H54 (cell line): ENCODE data around the gene PLK1.
"Not testable (repeated sequence)": the region's sequence is repeated elsewhere in the genome, so short reads cannot be mapped to it uniquely, and the experiment has no call there.

ENCODE experiments used
- DNase-seq: peaks from one replicate; pipeline ENCODE4 v3.0.0; 2011; ENCODE audit warnings: low spot score, mixed read lengths; ENCODE audit not compliant: insufficient read length
- FAIRE-seq: peaks from 3 replicates; lab custom pipeline; 2011; peaks lifted over from hg19 to GRCh38; lab: Jason Lieb, UNC
- POLR2A ChIP-seq: IDR thresholded peaks from 2 replicates; pipeline ENCODE4 v1.6.1; 2011; ENCODE audit warnings: low read depth, mild to moderate bottlenecking, low read length

Gene PLK1

GRCh38 chr16:23678430-23679273, at the start of gene PLK1:
TSS of gene PLK1 (plus strand) at chr16:23678889. CDS start at chr16:23678933, 44 bp downstream.
- peak; percentile 49 for TF ChIP-seq POLR2A
- peak; percentile 68 for DNase-seq
- FAIRE-seq, result no peak

- TF ChIP-seq POLR2A, result no peak
- FAIRE-seq, result no peak
- DNase-seq, result no peak
Observed at GRCh38 chr16:23629516-23629915, 49.2 kb upstream of the PLK1 start.

- DNase-seq, FAIRE-seq: not testable (repeated sequence)
Observed at GRCh38 chr16:23631874-23632273, 46.8 kb upstream of the PLK1 start.

GRCh38 chr16:23634461-23635036, 44.1 kb upstream of the PLK1 start:
- FAIRE-seq (no peak), DNase-seq (no peak)
- TF ChIP-seq POLR2A, result no peak

GRCh38 chr16:23635958-23636357, 42.7 kb upstream of the PLK1 start:
- no peak for TF ChIP-seq POLR2A
- FAIRE-seq, result no peak
- DNase-seq, result no peak

GRCh38 chr16:23640615-23640930, 38.1 kb upstream of the PLK1 start:
- TF ChIP-seq POLR2A, result no peak
- FAIRE-seq, result no peak
- no peak for DNase-seq

GRCh38 chr16:23640931-23641765, 37.5 kb upstream of the PLK1 start, which contains the start of the genes DCTN5 and PALB2:
TSS of gene DCTN5 (plus strand) at chr16:23641466. CDS start at chr16:23641543, 77 bp downstream.
TSS of gene PALB2 (minus strand) at chr16:23641310. CDS start at chr16:23641157, 153 bp downstream.
- TF ChIP-seq POLR2A, result peak; percentile 48
- FAIRE-seq (peak; percentile 36), DNase-seq (peak; percentile 78)

GRCh38 chr16:23642246-23642774, 36.4 kb upstream of the PLK1 start:
- TF ChIP-seq POLR2A, result no peak
- DNase-seq (no peak), FAIRE-seq (no peak)

GRCh38 chr16:23650674-23651416, 27.8 kb upstream of the PLK1 start:
- DNase-seq (no peak), FAIRE-seq (no peak)

GRCh38 chr16:23651943-23652468, 26.7 kb upstream of the PLK1 start:
- DNase-seq (no peak), FAIRE-seq (no peak)
- TF ChIP-seq POLR2A, result no peak

More at GRCh38 chr16:23650674-23651416, 27.8 kb upstream of the PLK1 start:
- no peak for TF ChIP-seq POLR2A

- no peak for FAIRE-seq
- DNase-seq, result no peak
- TF ChIP-seq POLR2A, result no peak
Observed at GRCh38 chr16:23663918-23664317, 14.8 kb upstream of the PLK1 start.

GRCh38 chr16:23666571-23667354, 11.9 kb upstream of the PLK1 start:
- no peak for TF ChIP-seq POLR2A
- no peak for FAIRE-seq
- DNase-seq, result no peak

- DNase-seq (no peak), FAIRE-seq (no peak)
- TF ChIP-seq POLR2A, result no peak
Observed at GRCh38 chr16:23667355-23667659, 11.4 kb upstream of the PLK1 start.
